Progenitor cell of endocrine pancreas (in vitro differentiated cells): ENCODE measurements around the gene CALCR. TPM values are rescaled to one million over a fixed set of nuclear protein-coding genes. Genes with fewer than 3 reads are reported as not detected.

Experiments used
- DNase-seq: peaks from one replicate; pipeline ENCODE4 v3.0.0; 2021; ENCODE audit warnings: low spot score; ENCODE audit not compliant: unreplicated experiment
- H3K27ac Mint-ChIP-seq: 2 replicates; pipeline ENCODE4 v1.8.0; 2021; ENCODE audit warnings: mild to moderate bottlenecking, moderate library complexity, mixed read lengths
- H3K27me3 Mint-ChIP-seq: 2 replicates; pipeline ENCODE4 v1.8.0; 2021; ENCODE audit warnings: mixed read lengths
- H3K36me3 Mint-ChIP-seq: 2 replicates; pipeline ENCODE4 v1.8.0; 2022; ENCODE audit warnings: mixed read lengths; ENCODE audit not compliant: insufficient read depth
- H3K4me1 Mint-ChIP-seq: 2 replicates; pipeline ENCODE4 v1.8.0; 2021; ENCODE audit warnings: low read depth, mixed read lengths
- H3K4me3 Mint-ChIP-seq: 2 replicates; pipeline ENCODE4 v1.8.0; 2021; ENCODE audit warnings: low read depth, mild to moderate bottlenecking, moderate library complexity, mixed read lengths
- H3K9me3 Mint-ChIP-seq: 2 replicates; pipeline ENCODE4 v1.8.0; 2021; ENCODE audit warnings: low read depth, mixed read lengths
- CTCF ChIP-seq: fragments of 200-600 bp; sonication (generic); IDR thresholded peaks from one replicate; pipeline ENCODE4 v1.5.0; 2021; ENCODE audit warnings: antibody characterized with exemption, mild to moderate bottlenecking; ENCODE audit not compliant: unreplicated experiment
- total RNA-seq: library from RNA; stranded (reverse); gene quantifications from 2 replicates; pipeline ENCODE4 v1.2.1, GENCODE V29; 2021

The CALCR gene
- total RNA-seq, 1 donor from 2014 or later = not detected

GRCh38 chr7:93427107-93427506 lies 147.4 kb downstream of the CALCR start:
- Mint-ChIP-seq H3K36me3 (no peaks in the 10 kb centered on the region), H3K27me3 (no peaks in the 10 kb centered on the region), H3K9me3 (no peaks in the 10 kb centered on the region), H3K4me3 (no peak overlapping the region), H3K4me1 (no peaks in the 10 kb centered on the region), H3K27ac (no peak overlapping the region)
- no peak for DNase-seq
- TF ChIP-seq CTCF = no peak

GRCh38 chr7:93426155-93426696 lies 148.3 kb downstream of the CALCR start:
- DNase-seq = no peak
- Mint-ChIP-seq H3K9me3 (no peaks in the 10 kb centered on the region), H3K4me3 (no peak overlapping the region), H3K27me3 (no peaks in the 10 kb centered on the region), H3K36me3 (no peaks in the 10 kb centered on the region), H3K27ac (no peak overlapping the region), H3K4me1 (no peaks in the 10 kb centered on the region)
- no peak for TF ChIP-seq CTCF

GRCh38 chr7:93414574-93414973 lies 159.9 kb downstream of the CALCR start:
- Mint-ChIP-seq H3K9me3 (no peaks in the 10 kb centered on the region), H3K4me1 (no peaks in the 10 kb centered on the region), H3K4me3 (no peak overlapping the region), H3K27ac (no peak overlapping the region), H3K27me3 (no peaks in the 10 kb centered on the region), H3K36me3 (no peaks in the 10 kb centered on the region)
- TF ChIP-seq CTCF = no peak
- no peak for DNase-seq

- H3K27ac Mint-ChIP-seq = no peak overlapping the region
- no peaks in the 10 kb centered on the region for H3K27me3 Mint-ChIP-seq
- peaks cover 10% of the 10 kb centered on the region for H3K9me3 Mint-ChIP-seq
- TF ChIP-seq CTCF = no peak
- no peaks in the 10 kb centered on the region for H3K4me1 Mint-ChIP-seq
- H3K4me3 Mint-ChIP-seq = no peak overlapping the region
- DNase-seq = no peak
- no peaks in the 10 kb centered on the region for H3K36me3 Mint-ChIP-seq
Observed at GRCh38 chr7:93409324-93409723, 165.2 kb downstream of the CALCR start.

GRCh38 chr7:93407239-93407638 lies 167.3 kb downstream of the CALCR start:
- Mint-ChIP-seq H3K36me3 (no peaks in the 10 kb centered on the region), H3K27ac (no peak overlapping the region), H3K4me3 (no peak overlapping the region), H3K4me1 (no peaks in the 10 kb centered on the region), H3K27me3 (no peaks in the 10 kb centered on the region), H3K9me3 (peaks cover 13% of the 10 kb centered on the region)
- TF ChIP-seq CTCF = no peak
- DNase-seq = no peak
